Kidney (tissue), 14 donors: ENCODE measurements around the gene OSBPL8. TPM values are rescaled to one million over a fixed set of nuclear protein-coding genes. Genes with fewer than 3 reads are reported as not detected.

ENCODE experiments used
- DNase-seq, 5 donors: peaks; one replicate each; pipeline ENCODE4 v3.0.0-alpha.2; 2013 to 2020
- FAIRE-seq: peaks from 2 replicates; lab custom pipeline; 2012; peaks lifted over from hg19 to GRCh38; lab: Jason Lieb, UNC
- H3K27ac ChIP-seq, 2 donors: one replicate each; pipeline ENCODE4 v1.7.0; 2013; ENCODE audit warnings: low read depth in 2 of 2, low read length in 2 of 2, inconsistent platforms in 1 of 2
- H3K27me3 ChIP-seq: one replicate; pipeline ENCODE4 v1.7.1; 2013; ENCODE audit warnings: low read length, inconsistent platforms; ENCODE audit not compliant: control insufficient read depth, insufficient read depth
- H3K36me3 ChIP-seq, 3 donors: one replicate each; pipeline versions ENCODE4 v1.7.0 to v1.7.1; 2013; ENCODE audit warnings: low read length in 3 of 3, control low read depth in 1 of 3, inconsistent platforms in 1 of 3; ENCODE audit not compliant: insufficient read depth in 3 of 3, control insufficient read depth in 2 of 3
- H3K4me1 ChIP-seq, 3 donors: one replicate each; pipeline versions ENCODE4 v1.7.0 to v1.7.1; 2013; ENCODE audit warnings: low read length in 3 of 3, inconsistent platforms in 1 of 3, low read depth in 1 of 3; ENCODE audit not compliant: control insufficient read depth in 2 of 3, insufficient read depth in 2 of 3
- H3K4me3 ChIP-seq, 3 donors: one replicate each; pipeline versions ENCODE4 v1.7.0 to v1.8.1; 2013; ENCODE audit warnings: low read length in 3 of 3, control low read depth in 1 of 3, inconsistent platforms in 1 of 3
- H3K9ac ChIP-seq, 3 donors: one replicate each; pipeline versions ENCODE4 v1.7.0 to v1.7.1; 2013; ENCODE audit warnings: low read length in 3 of 3, control low read depth in 1 of 3, inconsistent platforms in 1 of 3
- H3K9me3 ChIP-seq, 3 donors: one replicate each; pipeline versions ENCODE4 v1.7.0 to v1.7.1; 2013; ENCODE audit warnings: low read length in 3 of 3, control low read depth in 1 of 3, inconsistent platforms in 1 of 3; ENCODE audit not compliant: control insufficient read depth in 2 of 3, insufficient read depth in 1 of 3
- intact Hi-C: fragments of 100-400 bp; cut with DNase I; formaldehyde crosslinking; loops from one replicate; pipeline ENCODE4 v1.11.1; 2022
- polyA plus RNA-seq: library from polyadenylated mRNA; stranded (reverse); fragments of 350-450 nt; fragmentation: Illumina TruSeq; extraction: RNeasy Lipid Tissue Mini Kit (QIAGEN cat#74804); gene quantifications from one replicate; pipeline ENCODE4 v1.2.3, GENCODE V29; 2014; ENCODE audit warnings: low read depth, low replicate concordance; ENCODE audit not compliant: insufficient read depth
- total RNA-seq: library from RNA; stranded (reverse); fragmentation: NEBNext Ultra II Directional; extraction: Animal tissue kit (Norgen Biotek cat#: 25700); gene quantifications from one replicate; pipeline ENCODE4 v1.2.1, GENCODE V29; 2021
- TF ChIP-seq, protein P1 (sequence below): IDR thresholded peaks from 3 replicates; pipeline ENCODE4 v1.5.1; 2012; ENCODE audit warnings: mild to moderate bottlenecking, moderate library complexity, borderline replicate concordance; ENCODE audit not compliant: insufficient read depth; ENCODE audit errors: extremely low read depth
- donor health status: control.
- donor health status: control.
- donor health status: control.
- donor health status: control.
- donor health status: control.
- donor health status: DM: yes; HTN: yes; CAD: no.
- donor health status: Normal renal cell carcinoma (clear cell type).

OSBPL8 gene
- total and polyA plus RNA-seq, 2 donors from 2014 or later = 11.5 to 69.7 TPM

DNA sequence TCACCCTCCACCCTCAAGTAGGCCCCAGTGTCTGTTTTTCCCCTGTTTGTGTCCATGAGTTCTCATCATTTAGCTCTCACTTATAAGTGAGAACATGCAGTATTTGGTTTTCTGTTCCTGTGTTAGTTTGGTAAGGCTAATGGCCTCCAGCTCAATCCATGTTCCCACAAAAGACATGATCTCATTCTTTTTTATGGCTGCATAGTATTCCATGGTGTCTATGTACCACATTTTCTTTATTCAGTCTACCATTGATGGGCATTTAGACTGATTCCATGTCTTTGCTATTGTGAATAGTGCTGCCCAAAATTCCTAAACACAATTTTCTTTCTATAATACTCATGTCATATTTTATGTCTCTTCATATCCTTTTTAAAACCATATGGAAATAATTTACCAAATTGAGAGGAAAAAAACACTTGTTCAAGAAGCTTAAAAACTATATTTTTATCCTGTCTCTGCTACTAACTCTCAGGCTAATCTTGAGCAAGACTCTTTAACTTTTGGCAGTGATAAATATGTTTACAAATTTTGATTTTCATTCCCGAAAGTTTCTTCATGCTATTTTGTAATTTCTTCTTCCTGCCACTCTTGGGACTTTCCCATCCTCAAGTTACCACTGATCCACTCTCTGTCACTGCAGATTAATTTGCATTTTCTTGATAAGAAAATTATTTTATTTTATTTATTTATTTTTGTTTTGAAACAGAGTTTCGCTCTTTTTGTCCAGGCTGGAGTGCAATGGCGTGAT lies 28.0 kb upstream of the OSBPL8 start:
- FAIRE-seq = peak; percentile 6
- intact Hi-C loops = no loop called here
- Histone ChIP-seq H3K27me3 (no peaks in the 10 kb centered on the region), H3K36me3 (no peaks in the 10 kb centered on the region), H3K9ac (no peak overlapping the region), H3K27ac (no peak overlapping the region), H3K4me1 (no peaks in the 10 kb centered on the region), H3K9me3 (no peaks in the 10 kb centered on the region), H3K4me3 (no peak overlapping the region)
- TF ChIP-seq, protein P1, sequence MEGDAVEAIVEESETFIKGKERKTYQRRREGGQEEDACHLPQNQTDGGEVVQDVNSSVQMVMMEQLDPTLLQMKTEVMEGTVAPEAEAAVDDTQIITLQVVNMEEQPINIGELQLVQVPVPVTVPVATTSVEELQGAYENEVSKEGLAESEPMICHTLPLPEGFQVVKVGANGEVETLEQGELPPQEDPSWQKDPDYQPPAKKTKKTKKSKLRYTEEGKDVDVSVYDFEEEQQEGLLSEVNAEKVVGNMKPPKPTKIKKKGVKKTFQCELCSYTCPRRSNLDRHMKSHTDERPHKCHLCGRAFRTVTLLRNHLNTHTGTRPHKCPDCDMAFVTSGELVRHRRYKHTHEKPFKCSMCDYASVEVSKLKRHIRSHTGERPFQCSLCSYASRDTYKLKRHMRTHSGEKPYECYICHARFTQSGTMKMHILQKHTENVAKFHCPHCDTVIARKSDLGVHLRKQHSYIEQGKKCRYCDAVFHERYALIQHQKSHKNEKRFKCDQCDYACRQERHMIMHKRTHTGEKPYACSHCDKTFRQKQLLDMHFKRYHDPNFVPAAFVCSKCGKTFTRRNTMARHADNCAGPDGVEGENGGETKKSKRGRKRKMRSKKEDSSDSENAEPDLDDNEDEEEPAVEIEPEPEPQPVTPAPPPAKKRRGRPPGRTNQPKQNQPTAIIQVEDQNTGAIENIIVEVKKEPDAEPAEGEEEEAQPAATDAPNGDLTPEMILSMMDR = no peak
- DNase-seq = no peak

GRCh38 chr12:76586764-76587395 lies 27.3 kb upstream of the OSBPL8 start:
- no peaks in the 10 kb centered on the region for H3K36me3 ChIP-seq
- TF ChIP-seq, protein P1 = peak; percentile 55
- intact Hi-C loops = no loop called here
- H3K27ac ChIP-seq = no peak overlapping the region
- no peak overlapping the region for H3K9ac ChIP-seq
- peak in 3 of 5 donors; percentile 11 to 66 (median 46) for DNase-seq
- H3K4me3 ChIP-seq = no peak overlapping the region
- FAIRE-seq = peak; percentile 90
- H3K27me3 ChIP-seq = no peaks in the 10 kb centered on the region
- no peaks in the 10 kb centered on the region for H3K9me3 ChIP-seq
- H3K4me1 ChIP-seq = no peaks in the 10 kb centered on the region

- Histone ChIP-seq H3K36me3 (no peaks in the 10 kb centered on the region), H3K27ac (no peak overlapping the region), H3K9me3 (no peaks in the 10 kb centered on the region), H3K27me3 (no peaks in the 10 kb centered on the region), H3K4me1 (no peaks in the 10 kb centered on the region), H3K4me3 (no peak overlapping the region), H3K9ac (no peak overlapping the region)
- TF ChIP-seq, protein P1 = no peak
- intact Hi-C loops = no loop called here
- DNase-seq = no peak
- FAIRE-seq = no peak
Observed at GRCh38 chr12:76583301-76583700, 23.7 kb upstream of the OSBPL8 start.
